ENCODE measurements around the gene IDI1. TPM values are rescaled to one million over a fixed set of nuclear protein-coding genes. Genes with fewer than 3 reads are reported as not detected.
"Not testable (repeated sequence)": the region's sequence is repeated elsewhere in the genome, so short reads cannot be mapped to it uniquely, and the experiment has no call there.

Gene IDI1
- polyA plus RNA-seq, 3 donors, result 61.7 to 89.9 (median 80.0) TPM

GRCh38 chr10:1010703-1011102 is 38.2 kb downstream of the IDI1 start:
- no peak for DNase-seq (ENCODE audit: extremely low read depth in 1 of 11, low read depth in 9 of 11, low spot score in 4 of 11)

GRCh38 chr10:1009947-1010346 is 39.0 kb downstream of the IDI1 start:
- not testable (repeated sequence) for DNase-seq (ENCODE audit: extremely low read depth in 1 of 11, low read depth in 9 of 11, low spot score in 4 of 11)

GRCh38 chr10:1009071-1009494 is 39.8 kb downstream of the IDI1 start:
- DNase-seq (ENCODE audit: extremely low read depth in 1 of 11, low read depth in 9 of 11, low spot score in 4 of 11), result no peak

- no peak for DNase-seq (ENCODE audit: extremely low read depth in 1 of 11, low read depth in 9 of 11, low spot score in 4 of 11)
These were observed 41.3 kb downstream of the IDI1 start for GRCh38 chr10:1007583-1007982.

- no peak for DNase-seq (ENCODE audit: extremely low read depth in 1 of 11, low read depth in 9 of 11, low spot score in 4 of 11)
These were observed 42.3 kb downstream of the IDI1 start for GRCh38 chr10:1006573-1006972.

GRCh38 chr10:1003884-1004670 is 44.8 kb downstream of the IDI1 start:
- DNase-seq (ENCODE audit: extremely low read depth in 1 of 11, low read depth in 9 of 11, low spot score in 4 of 11), result no peak

GRCh38 chr10:1002425-1003006 is 46.4 kb downstream of the IDI1 start:
- no peak for DNase-seq (ENCODE audit: extremely low read depth in 1 of 11, low read depth in 9 of 11, low spot score in 4 of 11)

GRCh38 chr10:997266-998022 is 51.5 kb downstream of the IDI1 start:
- no peak for DNase-seq (ENCODE audit: extremely low read depth in 1 of 11, low read depth in 9 of 11, low spot score in 4 of 11)

- no peak for DNase-seq (ENCODE audit: extremely low read depth in 1 of 11, low read depth in 9 of 11, low spot score in 4 of 11)
These were observed 52.9 kb downstream of the IDI1 start for GRCh38 chr10:996031-996430.

- no peak for DNase-seq (ENCODE audit: extremely low read depth in 1 of 11, low read depth in 9 of 11, low spot score in 4 of 11)
These were observed 53.4 kb downstream of the IDI1 start for GRCh38 chr10:995559-995926.

GRCh38 chr10:994836-995558 is 53.9 kb downstream of the IDI1 start:
- no peak for DNase-seq (ENCODE audit: extremely low read depth in 1 of 11, low read depth in 9 of 11, low spot score in 4 of 11)

GRCh38 chr10:992871-993270 is 56.0 kb downstream of the IDI1 start:
- no peak for DNase-seq (ENCODE audit: extremely low read depth in 1 of 11, low read depth in 9 of 11, low spot score in 4 of 11)

GRCh38 chr10:992467-992866 is 56.5 kb downstream of the IDI1 start:
- DNase-seq (ENCODE audit: extremely low read depth in 1 of 11, low read depth in 9 of 11, low spot score in 4 of 11), result no peak

GRCh38 chr10:990808-991207 is 58.1 kb downstream of the IDI1 start:
- DNase-seq (ENCODE audit: extremely low read depth in 1 of 11, low read depth in 9 of 11, low spot score in 4 of 11), result no peak

Other genes with a start within 250 kb of the IDI1 start
- 10 to 100 TPM; 42.4 to 60.1 (median 43.1) TPM for gene LARP4B, start 117.4 kb downstream of the IDI1 start, polyA plus RNA-seq (ENCODE audit: insufficient read length in 3 of 3)
- gene GTPBP4, start 60.7 kb downstream of the IDI1 start, polyA plus RNA-seq (ENCODE audit: insufficient read length in 3 of 3), result 10 to 100 TPM; 57.9 to 64.5 (median 63.9) TPM
- gene IDI2, start 23.3 kb downstream of the IDI1 start, polyA plus RNA-seq (ENCODE audit: insufficient read length in 3 of 3), result under 1 TPM in 1 of 3 donors, not detected in 2; 0.11 TPM
- 10 to 100 TPM; 16.0 to 20.5 (median 16.5) TPM for gene WDR37, start 7.3 kb upstream of the IDI1 start, polyA plus RNA-seq (ENCODE audit: insufficient read length in 3 of 3)

Data from renal cortex interstitium (tissue), 11 donors.